Colon (tissue), 2 donors: ENCODE data around the gene CACNB3.

Source experiments
- FAIRE-seq: peaks from 2 replicates; lab custom pipeline; 2012; peaks lifted over from hg19 to GRCh38; lab: Jason Lieb, UNC
- donor health status: control.
- donor health status: control.

Gene CACNB3

DNA sequence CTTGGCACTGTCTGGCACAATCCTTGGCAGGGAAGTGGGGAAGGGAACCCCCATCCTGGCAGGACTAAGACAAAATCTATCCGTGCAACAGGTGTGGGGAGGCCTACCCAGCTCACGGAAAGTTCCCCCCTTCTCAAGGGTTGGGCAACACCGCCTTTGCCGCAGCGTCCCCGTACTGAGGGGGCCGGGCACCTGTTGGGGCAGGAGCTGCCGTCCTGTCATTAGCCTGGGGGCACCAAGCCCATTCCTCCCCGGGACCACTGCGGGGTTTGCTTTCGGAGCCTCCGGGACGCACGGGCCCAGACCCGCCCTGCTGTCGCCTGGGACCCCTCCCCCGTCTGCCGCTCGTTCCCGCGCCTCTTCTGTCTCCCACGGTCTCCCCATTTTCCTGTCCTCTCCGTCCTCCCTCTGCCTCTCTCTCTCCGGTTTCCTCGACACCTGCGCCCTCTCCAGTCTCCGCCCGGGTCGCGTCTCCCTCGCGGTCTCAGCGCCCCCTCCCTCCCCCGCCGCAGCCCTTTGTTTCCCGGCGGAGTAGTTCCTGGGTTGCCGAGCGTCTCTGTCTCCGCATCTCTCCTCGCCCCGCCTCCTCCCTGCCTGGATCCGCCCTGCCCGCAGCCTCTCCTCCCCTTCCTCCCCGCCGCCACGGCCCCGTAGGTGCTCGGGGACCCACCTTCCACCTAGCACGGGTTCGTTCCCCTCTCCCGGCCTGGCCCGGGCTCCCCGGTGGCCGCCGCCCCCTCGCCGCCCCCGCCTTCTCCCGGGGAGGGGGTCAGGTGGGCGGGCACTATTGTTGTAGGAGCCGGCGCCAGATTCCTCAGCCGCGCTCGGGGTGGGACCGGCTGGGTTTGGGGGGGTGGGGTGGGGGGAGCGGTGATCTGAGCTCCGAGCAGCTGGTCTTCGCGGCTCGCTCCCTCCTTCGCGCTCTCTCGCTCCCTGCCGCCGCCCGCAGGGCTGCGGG is at the start of gene CACNB3:
Gene CACNB3 (plus strand): TSS at position 624 of the 958 bp plus-strand sequence. CDS start 434 bp downstream, outside the sequence.
- FAIRE-seq = no peak

DNA sequence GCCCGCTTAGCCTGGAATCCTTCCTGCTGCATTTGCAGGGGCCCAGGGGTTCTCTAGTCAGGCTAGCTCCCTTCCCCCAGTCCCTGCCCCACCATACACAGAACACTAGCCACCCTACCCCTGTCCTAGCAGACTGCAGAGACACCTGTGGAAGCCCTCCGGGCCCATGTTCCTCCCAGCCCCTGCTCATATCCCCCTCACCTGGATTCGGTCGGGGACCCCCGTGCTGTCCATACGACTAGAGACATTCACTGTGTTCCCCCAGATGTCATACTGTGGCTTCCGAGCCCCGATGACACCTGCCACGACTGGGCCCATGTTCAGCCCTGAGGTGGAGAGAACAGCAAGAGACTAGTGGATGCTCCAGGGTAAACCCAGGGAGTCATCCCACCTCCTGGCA is 49.6 kb upstream of the CACNB3 start:
- FAIRE-seq = no peak

DNA sequence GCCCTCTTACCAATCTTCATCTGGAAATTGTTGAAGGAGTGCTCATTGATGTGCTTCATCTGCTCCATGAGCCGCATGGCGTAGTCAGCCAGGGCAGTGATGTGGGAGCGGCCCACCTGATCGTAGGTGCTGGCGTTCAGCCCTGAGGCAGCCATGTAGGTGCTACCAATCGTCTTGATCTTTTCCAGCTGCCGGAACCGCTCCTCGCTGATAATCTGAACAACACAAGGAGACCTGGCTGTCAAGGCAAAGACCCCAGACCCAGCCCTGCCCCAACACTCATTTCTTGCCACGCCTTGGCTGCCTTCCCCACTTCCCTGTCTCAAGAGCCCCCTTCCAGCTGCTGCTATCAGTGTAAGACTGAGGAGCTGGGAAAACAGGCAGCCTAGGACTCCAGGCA is 47.5 kb upstream of the CACNB3 start:
- no peak for FAIRE-seq

DNA sequence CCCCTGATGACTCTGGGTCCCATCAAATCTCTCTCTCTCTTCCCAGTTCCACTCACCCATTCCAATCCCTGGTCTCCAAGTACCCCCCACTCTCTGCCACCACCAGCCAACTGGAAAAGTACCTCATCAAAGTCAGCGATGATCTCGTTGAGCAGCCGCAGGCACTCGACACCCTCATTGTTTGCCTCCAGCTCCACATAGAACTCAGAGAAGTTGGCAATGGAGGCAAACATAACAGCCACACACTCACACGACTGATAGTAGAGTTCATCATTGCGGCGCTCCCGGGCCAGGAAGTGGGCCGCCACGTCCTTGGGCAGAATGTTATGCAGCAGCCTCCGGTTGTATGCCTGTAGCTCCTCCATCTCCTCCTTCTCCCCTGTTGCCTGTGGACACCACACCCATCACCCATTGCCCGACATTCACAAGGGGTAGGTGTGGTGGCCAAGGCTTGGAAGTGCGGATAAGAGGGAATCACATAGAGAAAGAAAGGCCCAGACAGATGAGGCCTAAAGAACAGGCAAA is 46.6 kb upstream of the CACNB3 start:
- no peak for FAIRE-seq

- no peak for FAIRE-seq
Observed at GRCh38 chr12:48773686-48774085, 44.6 kb upstream of the CACNB3 start.

- FAIRE-seq = no peak
Observed at GRCh38 chr12:48774516-48774915, 43.8 kb upstream of the CACNB3 start.

DNA sequence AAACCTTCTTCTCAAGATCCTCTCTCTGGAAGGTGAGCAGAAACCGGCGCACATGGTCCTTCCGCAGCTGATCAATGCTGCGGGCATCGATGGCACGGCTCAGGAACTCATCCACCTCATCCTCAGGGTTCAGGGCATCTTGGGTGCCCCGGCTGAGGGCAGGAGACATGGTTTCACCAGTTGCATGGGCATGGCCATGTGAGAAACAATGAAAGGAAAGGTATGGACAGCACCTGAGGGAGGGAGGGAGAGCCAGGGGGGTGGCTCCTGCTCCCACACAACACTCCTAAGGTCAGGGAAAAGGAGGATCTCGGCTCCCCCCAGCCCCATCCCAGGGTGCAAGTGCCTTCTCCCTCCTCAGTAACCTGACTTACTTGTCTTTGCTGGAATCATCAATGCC is 43.0 kb upstream of the CACNB3 start:
- FAIRE-seq = no peak

- FAIRE-seq = no peak
Observed at GRCh38 chr12:48775991-48776649, 42.2 kb upstream of the CACNB3 start.

DNA sequence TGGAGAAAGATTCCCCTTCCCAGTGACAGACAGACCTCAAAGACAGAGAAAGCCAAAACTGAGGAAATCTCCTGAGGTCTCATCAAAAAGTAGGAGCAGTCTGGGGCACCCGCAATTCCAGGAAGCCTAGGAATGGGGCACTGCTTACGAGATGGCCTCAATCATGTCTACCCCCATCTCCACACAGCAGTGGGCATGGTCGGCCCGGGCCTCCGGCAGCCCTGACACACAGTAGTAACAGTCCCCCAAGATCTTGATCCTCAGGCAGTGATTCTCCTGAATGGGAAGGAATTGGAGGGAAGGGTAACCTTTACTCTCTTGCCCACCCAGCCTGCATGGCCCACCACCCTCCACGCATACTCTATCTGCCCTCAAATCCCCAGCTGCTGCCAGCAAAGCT is 41.3 kb upstream of the CACNB3 start:
- no peak for FAIRE-seq

- no peak for FAIRE-seq
Observed at GRCh38 chr12:48777501-48778400, 40.5 kb upstream of the CACNB3 start.

GRCh38 chr12:48779869-48780268 is 38.4 kb upstream of the CACNB3 start:
- FAIRE-seq = no peak

DNA sequence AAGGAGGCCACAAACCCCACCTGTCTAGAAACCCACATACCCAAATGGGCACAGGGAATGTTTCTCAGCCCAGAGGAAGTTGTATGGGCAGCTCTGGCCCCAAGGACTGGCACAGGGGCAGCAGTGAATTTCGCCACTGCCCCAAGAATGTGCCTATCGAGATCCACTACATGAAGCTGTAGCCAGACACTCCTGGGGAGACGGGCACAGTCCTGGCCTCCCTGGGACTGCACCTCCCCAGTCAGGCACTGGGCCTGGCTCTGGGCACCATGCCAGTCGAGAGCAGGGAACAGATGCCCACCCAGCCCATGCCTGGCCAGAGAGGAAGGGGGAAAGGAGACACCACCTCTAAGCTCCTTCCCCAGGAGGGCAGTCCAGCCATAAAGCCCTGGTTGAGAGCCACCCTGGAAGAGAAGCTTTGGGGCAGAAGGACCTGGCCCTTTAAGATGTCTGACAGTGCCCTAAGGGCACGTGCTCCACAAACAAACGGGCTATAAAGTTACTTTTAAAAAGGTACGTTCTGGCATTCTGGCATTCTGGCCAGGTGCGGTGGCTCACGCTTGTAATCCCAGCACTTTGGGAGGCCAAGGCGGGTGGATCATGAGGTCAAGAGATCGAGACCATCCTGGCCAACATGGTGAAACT is 37.8 kb upstream of the CACNB3 start:
- no peak for FAIRE-seq

GRCh38 chr12:48781750-48782456 is 36.4 kb upstream of the CACNB3 start:
- no peak for FAIRE-seq

- no peak for FAIRE-seq
Observed at GRCh38 chr12:48782457-48783395, 35.6 kb upstream of the CACNB3 start.

DNA sequence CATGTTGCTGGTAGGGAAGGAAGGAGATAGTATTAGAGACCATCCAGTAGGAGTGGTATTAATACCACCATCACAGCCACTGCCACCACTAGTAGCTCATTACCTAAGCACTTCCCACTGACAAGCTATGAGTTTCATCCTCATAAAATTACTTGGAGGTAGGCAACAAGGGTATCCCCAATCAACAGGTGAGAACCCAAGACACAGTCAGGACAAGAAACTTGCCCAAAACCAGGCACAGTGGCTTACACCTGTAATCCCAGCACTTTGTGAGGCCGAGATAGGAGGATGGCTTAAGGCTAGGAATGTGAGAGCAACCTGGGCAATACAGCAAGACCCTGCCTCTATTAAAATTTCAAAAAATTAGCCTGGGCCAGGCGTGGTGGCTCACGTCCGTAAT is 34.9 kb upstream of the CACNB3 start:
- FAIRE-seq = no peak

DNA sequence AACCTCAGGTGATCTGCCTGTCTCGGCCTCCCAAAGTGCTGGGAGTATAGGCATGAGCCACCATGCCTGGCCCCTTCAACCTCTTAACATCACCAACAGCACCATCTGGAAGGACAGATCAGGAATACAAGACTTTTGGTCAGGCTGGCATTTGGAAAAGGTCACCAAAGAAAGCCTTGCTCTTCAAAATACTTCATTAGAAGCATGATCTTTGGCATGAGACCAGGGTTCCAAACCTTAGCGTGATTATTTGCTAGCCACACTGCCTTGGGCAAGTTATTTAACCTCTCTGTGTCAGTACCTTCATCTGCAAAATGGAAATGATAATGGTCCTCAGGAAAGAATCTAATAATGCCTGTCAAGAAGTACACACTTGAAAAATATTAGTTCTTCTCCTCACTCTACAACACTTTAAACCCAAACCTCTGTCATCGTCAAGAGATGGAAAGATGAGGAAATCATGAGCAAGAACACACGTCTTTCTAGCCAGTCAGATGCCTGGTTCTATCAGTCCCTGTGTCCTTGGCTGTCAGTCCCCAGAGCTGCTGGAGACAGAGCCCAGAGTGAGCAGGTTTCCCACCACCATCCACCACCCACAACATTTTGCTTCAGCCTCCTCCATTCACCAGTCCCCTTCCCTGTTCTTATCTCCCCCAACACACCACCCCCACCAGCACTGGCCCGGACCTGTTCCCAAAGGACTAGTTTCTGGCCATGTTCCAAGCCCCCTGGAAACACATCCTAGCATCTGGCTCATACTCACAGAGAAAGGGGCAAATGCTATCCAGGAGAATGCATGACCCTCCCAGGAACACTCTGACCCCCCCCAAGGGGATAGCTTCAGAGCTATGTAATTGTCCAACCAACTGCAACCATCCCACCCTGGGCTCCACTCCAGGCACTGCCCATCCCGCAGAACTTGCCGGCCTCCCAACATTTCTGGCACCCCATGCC is 31.4 kb upstream of the CACNB3 start:
- FAIRE-seq = no peak

DNA sequence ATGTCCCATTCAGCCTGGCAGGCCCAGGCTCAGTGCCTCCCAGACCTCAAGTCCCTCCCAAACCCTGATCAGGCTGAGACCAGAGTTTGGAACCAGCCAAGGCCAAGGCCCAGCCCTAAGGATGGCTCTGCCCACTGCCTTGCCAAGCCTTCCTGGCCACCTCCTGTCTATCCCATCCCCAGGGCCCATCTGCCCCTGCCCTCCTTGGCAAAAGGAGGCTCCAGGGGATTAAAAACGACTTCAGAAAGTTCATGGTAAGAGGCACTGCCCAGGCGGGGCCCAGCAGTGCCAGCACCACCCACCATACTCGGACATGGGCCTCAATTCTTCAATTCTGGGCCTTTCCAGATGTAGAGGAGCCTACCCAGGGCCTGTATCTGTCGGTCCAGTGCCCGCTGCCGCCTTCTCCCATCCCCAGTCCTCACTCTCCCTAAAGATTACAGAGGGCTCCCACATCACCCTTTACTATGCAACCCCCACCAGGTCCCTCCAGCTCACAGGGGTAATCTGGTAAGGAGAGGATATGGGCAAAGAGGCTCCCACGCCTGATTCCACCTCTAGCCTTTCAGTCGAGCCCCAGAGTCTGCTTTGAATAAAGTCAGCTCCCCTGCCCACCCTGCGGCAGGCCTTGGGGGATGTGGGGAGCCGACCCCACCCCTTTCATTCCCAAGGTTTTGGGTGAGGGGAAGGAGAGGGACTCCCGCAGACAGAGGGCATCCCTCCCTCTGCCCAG is 30.3 kb upstream of the CACNB3 start:
- FAIRE-seq = no peak

- FAIRE-seq = no peak
Observed at GRCh38 chr12:48788524-48788853, 29.8 kb upstream of the CACNB3 start.
